OCI-LY7 (cell line): Measurements from ENCODE around the gene ADAMTS5.

Source experiments
- CTCF ChIP-seq: fragments of 200-600 bp; sonication (generic); conservative IDR thresholded peaks from 2 replicates; pipeline ENCODE4 v1.5.1; 2014; ENCODE audit warnings: mild to moderate bottlenecking, antibody characterized with exemption, low read length, moderate library complexity, mixed read lengths
- EZH2phosphoT487 ChIP-seq: fragments of 200-600 bp; sonication (generic); IDR thresholded peaks from 2 replicates; pipeline ENCODE4 v1.6.1; 2018; ENCODE audit warnings: low read depth, borderline replicate concordance, mild to moderate bottlenecking, mixed run types, antibody characterized with exemption, low read length, moderate library complexity, mixed read lengths

- no peak for TF ChIP-seq CTCF
- TF ChIP-seq EZH2phosphoT487: no peak
These were observed 8.1 kb downstream of the ADAMTS5 start for GRCh38 chr21:26958788-26959187.
